KMS-11 (cell line): ENCODE measurements around the gene TMEM107.

Source experiments
- H2AFZ ChIP-seq: fragments of 200-600 bp; sonication (generic); 2 replicates; pipeline ENCODE4 v1.6.1; 2016; ENCODE audit warnings: antibody characterized with exemption, mixed run types, low read depth
- H3K27ac ChIP-seq: fragments of 200-600 bp; sonication (generic); 2 replicates; pipeline ENCODE4 v1.6.1; 2016; ENCODE audit warnings: mild to moderate bottlenecking, mixed run types
- H3K27me3 ChIP-seq: fragments of 200-600 bp; sonication (generic); 2 replicates; pipeline ENCODE4 v1.6.1; 2017; ENCODE audit warnings: mild to moderate bottlenecking, low read depth, mixed run types, moderate library complexity; ENCODE audit not compliant: insufficient read depth
- H3K36me3 ChIP-seq: fragments of 200-600 bp; sonication (generic); 2 replicates; pipeline ENCODE4 v1.6.1; 2017; ENCODE audit warnings: mild to moderate bottlenecking, mixed run types; ENCODE audit not compliant: insufficient read depth
- H3K4me1 ChIP-seq: fragments of 200-600 bp; sonication (generic); 2 replicates; pipeline ENCODE4 v1.6.1; 2016; ENCODE audit warnings: mild to moderate bottlenecking, low read depth, mixed run types; ENCODE audit not compliant: poor library complexity, severe bottlenecking
- H3K4me2 ChIP-seq: fragments of 200-600 bp; sonication (generic); 2 replicates; pipeline ENCODE4 v1.7.0; 2016; ENCODE audit warnings: mild to moderate bottlenecking, mixed run types
- H3K4me3 ChIP-seq: fragments of 200-600 bp; sonication (generic); IDR thresholded peaks from 2 replicates; pipeline ENCODE4 v1.6.1; 2017; ENCODE audit warnings: low read depth, low read length, mixed read lengths; ENCODE audit not compliant: insufficient read depth
- H3K79me2 ChIP-seq: fragments of 200-600 bp; sonication (generic); 2 replicates; pipeline ENCODE4 v1.6.1; 2016; ENCODE audit warnings: low read depth, mixed run types; ENCODE audit not compliant: insufficient read depth
- H3K9ac ChIP-seq: fragments of 200-600 bp; sonication (generic); 2 replicates; pipeline ENCODE4 v1.6.1; 2016; ENCODE audit warnings: mild to moderate bottlenecking, mixed run types
- H4K20me1 ChIP-seq: fragments of 200-600 bp; sonication (generic); 2 replicates; pipeline ENCODE4 v1.6.1; 2016; ENCODE audit warnings: mild to moderate bottlenecking, mixed run types; ENCODE audit not compliant: insufficient read depth
- TF ChIP-seq, protein P1 (sequence below): fragments of 200-600 bp; sonication (generic); conservative IDR thresholded peaks from 2 replicates; pipeline ENCODE4 v1.6.1; 2017; ENCODE audit warnings: low read depth, mild to moderate bottlenecking, antibody characterized with exemption, low read length, moderate library complexity, mixed read lengths

Gene TMEM107

DNA sequence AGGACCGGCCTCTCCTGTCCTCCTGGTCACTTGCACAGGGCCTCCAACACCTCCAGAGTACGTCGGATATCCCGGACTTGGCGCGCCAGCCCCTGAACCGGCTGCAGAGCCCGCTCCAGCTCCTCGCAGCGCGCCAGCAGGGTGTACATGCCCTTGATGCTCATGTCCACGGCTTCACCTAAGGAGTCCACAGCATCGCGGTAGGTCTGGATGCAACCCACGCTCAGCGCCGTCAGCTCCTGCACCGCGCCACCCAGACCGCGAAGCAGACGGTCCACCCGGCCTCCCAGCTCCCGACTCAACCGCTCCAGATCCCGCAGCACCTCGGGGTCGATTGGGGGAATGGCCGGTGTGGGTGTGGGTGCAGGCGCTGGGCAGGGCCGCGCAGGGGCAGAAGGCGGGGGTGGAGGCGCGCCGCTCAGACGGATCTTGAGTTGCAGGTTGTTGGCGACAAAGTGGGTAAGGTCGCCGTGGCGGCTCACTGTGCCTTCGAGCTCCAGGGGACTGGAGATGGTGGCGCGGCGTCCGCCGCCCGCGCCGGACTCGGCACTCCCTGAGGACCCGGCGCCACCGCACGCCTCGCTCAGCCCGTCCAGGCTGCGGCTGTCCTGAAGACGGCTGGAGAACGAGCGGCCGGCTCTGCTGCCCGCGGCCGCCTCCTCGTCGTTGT, 13.0 kb upstream of the TMEM107 start:
- H3K27ac ChIP-seq: no peak overlapping the region; the same call in 1 of the 2 replicates
- peak overlapping the region; percentile 66 for H3K4me2 ChIP-seq
- H2AFZ ChIP-seq: peak overlapping the region; percentile 57; the same call in 1 of the 2 replicates
- no peaks in the 10 kb centered on the region for H3K36me3 ChIP-seq
- H3K9ac ChIP-seq: peak overlapping the region; percentile 49; the same call in 1 of the 2 replicates
- no peaks in the 10 kb centered on the region for H3K79me2 ChIP-seq
- H3K4me1 ChIP-seq: peaks cover 9% of the 10 kb centered on the region
- H3K4me3 ChIP-seq: peak overlapping the region; percentile 15
- no peaks in the 10 kb centered on the region for H3K27me3 ChIP-seq
- TF ChIP-seq, protein P1, sequence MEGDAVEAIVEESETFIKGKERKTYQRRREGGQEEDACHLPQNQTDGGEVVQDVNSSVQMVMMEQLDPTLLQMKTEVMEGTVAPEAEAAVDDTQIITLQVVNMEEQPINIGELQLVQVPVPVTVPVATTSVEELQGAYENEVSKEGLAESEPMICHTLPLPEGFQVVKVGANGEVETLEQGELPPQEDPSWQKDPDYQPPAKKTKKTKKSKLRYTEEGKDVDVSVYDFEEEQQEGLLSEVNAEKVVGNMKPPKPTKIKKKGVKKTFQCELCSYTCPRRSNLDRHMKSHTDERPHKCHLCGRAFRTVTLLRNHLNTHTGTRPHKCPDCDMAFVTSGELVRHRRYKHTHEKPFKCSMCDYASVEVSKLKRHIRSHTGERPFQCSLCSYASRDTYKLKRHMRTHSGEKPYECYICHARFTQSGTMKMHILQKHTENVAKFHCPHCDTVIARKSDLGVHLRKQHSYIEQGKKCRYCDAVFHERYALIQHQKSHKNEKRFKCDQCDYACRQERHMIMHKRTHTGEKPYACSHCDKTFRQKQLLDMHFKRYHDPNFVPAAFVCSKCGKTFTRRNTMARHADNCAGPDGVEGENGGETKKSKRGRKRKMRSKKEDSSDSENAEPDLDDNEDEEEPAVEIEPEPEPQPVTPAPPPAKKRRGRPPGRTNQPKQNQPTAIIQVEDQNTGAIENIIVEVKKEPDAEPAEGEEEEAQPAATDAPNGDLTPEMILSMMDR: no peak
- H4K20me1 ChIP-seq: no peaks in the 10 kb centered on the region

DNA sequence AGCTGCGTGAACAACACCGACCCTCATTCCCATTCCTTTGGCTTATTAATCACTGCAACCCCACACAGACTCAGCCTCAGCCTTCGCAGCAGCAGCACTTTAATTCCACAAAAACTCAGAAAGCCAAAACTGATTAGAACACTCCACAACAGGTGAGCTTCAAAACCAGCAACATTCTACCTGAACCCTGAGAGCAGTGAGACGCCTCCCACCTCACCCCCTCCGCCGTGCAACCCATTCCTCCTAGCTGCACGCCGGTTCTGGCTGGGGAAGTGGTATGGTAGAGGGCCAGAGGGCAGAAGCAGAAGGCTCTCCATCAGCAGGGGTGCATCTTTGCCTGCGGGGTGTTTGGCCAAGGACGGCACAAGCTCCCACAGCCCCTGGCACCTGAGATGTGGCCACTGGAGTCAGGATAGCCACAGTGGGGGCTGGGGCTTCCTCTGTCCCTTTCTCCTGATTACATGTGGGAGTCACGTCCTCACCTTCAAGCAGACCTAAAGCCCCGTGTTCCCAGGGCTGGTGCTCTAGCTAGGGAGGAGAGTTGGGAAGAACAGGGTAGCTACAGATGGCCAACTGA, 12.2 kb upstream of the TMEM107 start:
- H3K9ac ChIP-seq: peak overlapping the region; percentile 22; the same call in 1 of the 2 replicates
- TF ChIP-seq, protein P1: no peak
- no peak overlapping the region for H3K4me3 ChIP-seq
- H2AFZ ChIP-seq: no peak overlapping the region
- H3K36me3 ChIP-seq: no peaks in the 10 kb centered on the region
- H3K4me1 ChIP-seq: peaks cover 9% of the 10 kb centered on the region
- peak overlapping the region; percentile 88; the same call in 1 of the 2 replicates for H3K27ac ChIP-seq
- H4K20me1 ChIP-seq: no peaks in the 10 kb centered on the region
- peak overlapping the region; percentile 66 for H3K4me2 ChIP-seq
- H3K27me3 ChIP-seq: no peaks in the 10 kb centered on the region
- no peaks in the 10 kb centered on the region for H3K79me2 ChIP-seq

DNA sequence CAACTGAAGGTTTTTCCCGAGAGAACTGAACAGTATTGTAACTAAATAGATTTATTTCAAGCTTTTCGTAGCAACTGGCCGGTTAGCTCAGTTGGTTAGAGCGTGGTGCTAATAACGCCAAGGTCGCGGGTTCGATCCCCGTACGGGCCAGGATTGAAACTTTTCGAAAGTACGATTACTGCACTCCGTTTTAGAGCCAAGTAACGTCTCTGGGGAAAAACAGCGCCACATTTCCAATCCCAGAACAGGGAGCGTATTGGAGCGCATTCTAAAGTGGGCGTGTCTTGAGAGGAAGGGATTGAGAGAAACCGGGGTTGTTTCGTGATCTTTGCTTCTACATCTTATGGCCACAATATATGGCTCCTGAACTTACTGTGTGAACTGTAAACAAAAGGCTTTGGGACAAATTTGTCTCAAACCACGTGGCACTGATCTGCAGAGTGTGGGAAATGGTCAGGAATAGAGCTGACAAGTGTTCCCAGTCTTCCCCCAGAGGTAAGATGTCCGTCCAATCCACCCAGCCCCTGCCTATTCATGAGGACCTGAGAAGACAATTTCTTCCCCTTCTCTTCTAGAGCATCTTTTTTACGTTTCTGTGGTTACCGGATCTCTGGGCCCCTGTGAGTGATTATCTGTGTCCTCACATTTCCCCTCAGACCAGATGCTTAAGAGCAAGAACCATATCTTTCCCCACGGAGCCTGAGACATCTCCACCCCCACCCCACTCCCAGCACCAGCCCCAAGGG, 11.5 kb upstream of the TMEM107 start:
- no peak overlapping the region for H3K4me3 ChIP-seq
- H3K36me3 ChIP-seq: no peaks in the 10 kb centered on the region
- no peak overlapping the region for H2AFZ ChIP-seq
- no peak overlapping the region; the same call in 1 of the 2 replicates for H3K9ac ChIP-seq
- peak overlapping the region; percentile 83 for H3K4me2 ChIP-seq
- H3K79me2 ChIP-seq: no peaks in the 10 kb centered on the region
- peaks cover 9% of the 10 kb centered on the region for H3K4me1 ChIP-seq
- H3K27ac ChIP-seq: peak overlapping the region; percentile 88
- H3K27me3 ChIP-seq: no peaks in the 10 kb centered on the region
- no peaks in the 10 kb centered on the region for H4K20me1 ChIP-seq
- TF ChIP-seq, protein P1: no peak

DNA sequence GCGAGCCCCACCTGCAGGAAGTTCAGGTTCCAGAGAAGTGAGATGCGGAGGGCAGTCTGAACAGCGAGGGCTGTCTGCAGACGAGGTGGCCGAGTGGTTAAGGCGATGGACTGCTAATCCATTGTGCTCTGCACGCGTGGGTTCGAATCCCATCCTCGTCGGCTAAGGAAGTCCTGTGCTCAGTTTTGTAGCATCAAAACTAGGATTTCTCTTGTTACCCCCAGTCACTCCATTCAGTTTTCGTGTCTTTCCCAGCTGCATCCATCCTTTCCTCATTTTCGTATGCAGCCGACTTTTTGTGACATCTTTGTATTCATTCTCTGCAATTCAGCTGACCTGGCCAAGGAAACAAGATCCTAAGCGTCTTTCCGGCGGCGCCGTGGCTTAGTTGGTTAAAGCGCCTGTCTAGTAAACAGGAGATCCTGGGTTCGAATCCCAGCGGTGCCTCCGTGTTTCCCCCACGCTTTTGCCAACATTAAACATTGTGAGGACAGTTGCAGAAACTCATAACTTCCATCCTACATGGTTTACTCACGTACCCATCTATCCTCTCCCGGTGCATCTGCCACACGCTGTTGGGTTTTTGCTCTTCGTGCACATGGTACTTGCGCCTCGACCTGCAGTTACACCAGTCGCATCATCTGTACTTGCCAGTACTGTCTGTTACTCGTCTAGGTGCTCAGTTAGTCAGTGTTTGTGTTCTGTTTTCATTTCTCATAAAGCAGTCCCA, 10.8 kb upstream of the TMEM107 start:
- no peaks in the 10 kb centered on the region for H3K36me3 ChIP-seq
- TF ChIP-seq, protein P1: no peak
- no peaks in the 10 kb centered on the region for H3K27me3 ChIP-seq
- peak overlapping the region; percentile 88 for H3K27ac ChIP-seq
- peaks cover 9% of the 10 kb centered on the region for H3K4me1 ChIP-seq
- no peaks in the 10 kb centered on the region for H4K20me1 ChIP-seq
- no peak overlapping the region; the same call in 1 of the 2 replicates for H3K9ac ChIP-seq
- no peak overlapping the region for H3K4me3 ChIP-seq
- peak overlapping the region; percentile 83 for H3K4me2 ChIP-seq
- H2AFZ ChIP-seq: peak overlapping the region; percentile 87; the same call in 1 of the 2 replicates
- no peaks in the 10 kb centered on the region for H3K79me2 ChIP-seq
